Activated T-helper 1 cell treated with anti-CD3 and anti-CD28 coated beads, Interleukin-2, amount 50 U/mL, for 16 hours (primary cell): ENCODE measurements around the gene SP8.

Experiments
- DNase-seq, 2 donors: peaks; one replicate each; pipeline ENCODE4 v3.0.0-alpha.2; 2020; ENCODE audit warnings: low read depth in 1 of 2, low spot score in 1 of 2

SP8 gene

GRCh38 chr7:20776214-20776911 is 10.3 kb downstream of the SP8 start:
- no peak for DNase-seq

- DNase-seq = no peak
Measured at GRCh38 chr7:20754001-20754400, 32.7 kb downstream of the SP8 start.

GRCh38 chr7:20749906-20750305 is 36.8 kb downstream of the SP8 start:
- no peak for DNase-seq

GRCh38 chr7:20748853-20749252 is 37.8 kb downstream of the SP8 start:
- no peak for DNase-seq

GRCh38 chr7:20747001-20747400 is 39.7 kb downstream of the SP8 start:
- DNase-seq = no peak

GRCh38 chr7:20745702-20746101 is 41.0 kb downstream of the SP8 start:
- no peak for DNase-seq

- DNase-seq = no peak
Measured at GRCh38 chr7:20744954-20745446, 41.7 kb downstream of the SP8 start.

- DNase-seq = no peak
Measured at GRCh38 chr7:20742913-20743312, 43.8 kb downstream of the SP8 start.

GRCh38 chr7:20741801-20742200 is 44.9 kb downstream of the SP8 start:
- DNase-seq = no peak

- DNase-seq = no peak
Measured at GRCh38 chr7:20738518-20739481, 47.9 kb downstream of the SP8 start.

GRCh38 chr7:20737840-20738448 is 48.7 kb downstream of the SP8 start:
- no peak for DNase-seq

- DNase-seq = no peak
Measured at GRCh38 chr7:20735346-20736065, 51.2 kb downstream of the SP8 start.
